H1 (cell line): ENCODE data around the gene KPNA4. TPM values are rescaled to one million over a fixed set of nuclear protein-coding genes. Genes with fewer than 3 reads are reported as not detected.
A peak's percentile ranks its signal among the peaks of the same experiment; 100 is the strongest.

ENCODE experiments used
- BCL11A ChIP-seq, 2 experiments: IDR thresholded peaks; one replicate each; pipeline ENCODE4 v1.6.1; 2011; ENCODE audit warnings: low read depth in 2 of 2, low read length in 2 of 2, mild to moderate bottlenecking in 2 of 2
- CHD7 ChIP-seq: fragments of 300-600 bp; sonication (generic); IDR thresholded peaks from 2 replicates; pipeline ENCODE4 v1.7.1; 2012; ENCODE audit warnings: low read length, moderate library complexity, mild to moderate bottlenecking, inconsistent platforms; ENCODE audit not compliant: insufficient replicate concordance
- HDAC2 ChIP-seq, 2 experiments: fragments of 300-600 bp in 1 of 2; sonication (generic) in 1 of 2; IDR thresholded peaks; 2 replicates each; pipeline ENCODE4 v1.6.1; 2011 to 2012; ENCODE audit warnings: low read depth in 2 of 2, low read length in 2 of 2, mild to moderate bottlenecking in 2 of 2, moderate library complexity in 2 of 2, borderline replicate concordance in 1 of 2, inconsistent platforms in 1 of 2
- KDM1A ChIP-seq: fragments of 200-600, 300-600 bp; sonication (generic); IDR thresholded peaks from 2 replicates; pipeline ENCODE4 v1.7.1; 2016; ENCODE audit warnings: mild to moderate bottlenecking, low read length, borderline replicate concordance
- MAFK ChIP-seq: IDR thresholded peaks from 2 replicates; pipeline ENCODE4 v1.6.1; 2012; ENCODE audit warnings: low read depth, mild to moderate bottlenecking, improper control_type of control experiment, low read length
- POLR2A ChIP-seq, 2 experiments: IDR thresholded peaks; 1 replicate in 1 of 2; 2 replicates in 1 of 2; pipeline ENCODE4 v1.6.1; 2011; ENCODE audit warnings: low read depth in 2 of 2, low read length in 2 of 2, mild to moderate bottlenecking in 2 of 2; ENCODE audit errors: control extremely low read depth in 1 of 2
- SAP30 ChIP-seq: fragments of 300-600 bp; sonication (generic); IDR thresholded peaks from 2 replicates; pipeline ENCODE4 v1.7.1; 2012; ENCODE audit warnings: low read length, moderate library complexity, mild to moderate bottlenecking, inconsistent platforms; ENCODE audit not compliant: insufficient read depth, insufficient replicate concordance
- SP4 ChIP-seq: IDR thresholded peaks from 2 replicates; pipeline ENCODE4 v1.6.1; 2012; ENCODE audit warnings: low read length, inconsistent platforms
- polyA plus RNA-seq, 7 experiments: library from polyadenylated mRNA; depleted of rRNA in 3 of 7; stranded (reverse) in 5 of 7; unstranded in 2 of 7; fragments of >200 nt in 5 of 7; fragments of 200-250 nt in 2 of 7; gene quantifications; 1 replicate in 5 of 7; 2 replicates in 1 of 7; 4 replicates in 1 of 7; pipeline versions ENCODE4 v1.2.1 to v1.2.3, GENCODE V29; 2011 to 2013; ENCODE audit warnings: missing spikeins in 2 of 7, mixed read lengths in 2 of 7
- total RNA-seq: library from RNA; stranded (reverse); fragmentation: NEBNext Ultra II Directional; extraction: Animal tissue kit (Norgen Biotek cat#: 25700); gene quantifications from 2 replicates; pipeline ENCODE4 v1.2.1, GENCODE V29; 2021

The KPNA4 gene
- total and polyA plus RNA-seq, 2 of the 8 experiments (the other 6 are each of a cell fraction or from before 2014, with no cell fraction given) = 13.2 to 81.9 TPM

GRCh38 chr3:160449636-160450598 lies 115.5 kb downstream of the KPNA4 start, which contains the start of gene TRIM59 (continued):
- TF ChIP-seq CHD7 = peak; percentile 57
- TF ChIP-seq HDAC2 (IDR thresholded peaks at IDR 0.05; ENCODE audit: borderline replicate concordance in 1 of 2, low read depth in 2 of 2, low read length in 2 of 2) = peak; percentile 38 to 95; a peak in 1 of 4 replicates
- no peak for TF ChIP-seq BCL11A (IDR thresholded peaks at IDR 0.05; ENCODE audit: low read depth in 2 of 2, low read length in 2 of 2)
- no peak for TF ChIP-seq MAFK
- TF ChIP-seq POLR2A (IDR thresholded peaks at IDR 0.05; ENCODE audit: control extremely low read depth in 1 of 2, low read depth in 2 of 2, low read length in 2 of 2) = peak; percentile 87 to 93
- TF ChIP-seq SAP30 = peak; percentile 70
- peak; percentile 22 for TF ChIP-seq SP4
- TF ChIP-seq KDM1A = peak; percentile 46; the same call in 1 of the 2 replicates
